LoVo (cell line): ENCODE measurements around the gene MID1.

ENCODE experiments used
- DNase-seq: peaks from one replicate; pipeline ENCODE4 v3.0.0-alpha.2; 2016; ENCODE audit warnings: low spot score

Gene MID1

DNA sequence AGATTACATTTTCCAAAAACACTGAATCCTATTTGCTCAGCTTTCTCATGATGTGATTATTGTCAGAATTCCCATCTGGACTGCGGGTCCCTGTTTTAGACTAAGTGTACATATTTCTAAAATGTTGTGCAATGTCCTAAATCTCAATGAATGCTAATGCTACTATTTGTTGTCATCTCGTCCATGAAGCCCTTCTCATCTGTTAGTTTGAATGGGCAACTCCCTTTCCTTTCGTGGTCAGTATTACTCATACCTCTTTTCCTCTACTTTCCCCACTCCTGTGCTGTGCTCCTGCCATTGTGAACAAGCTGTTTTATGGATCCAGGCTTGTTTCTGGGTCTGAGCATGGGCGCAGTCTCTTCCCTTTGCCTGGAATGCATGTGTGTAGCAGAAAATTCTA is 91.0 kb downstream of the MID1 start:
- DNase-seq = no peak

DNA sequence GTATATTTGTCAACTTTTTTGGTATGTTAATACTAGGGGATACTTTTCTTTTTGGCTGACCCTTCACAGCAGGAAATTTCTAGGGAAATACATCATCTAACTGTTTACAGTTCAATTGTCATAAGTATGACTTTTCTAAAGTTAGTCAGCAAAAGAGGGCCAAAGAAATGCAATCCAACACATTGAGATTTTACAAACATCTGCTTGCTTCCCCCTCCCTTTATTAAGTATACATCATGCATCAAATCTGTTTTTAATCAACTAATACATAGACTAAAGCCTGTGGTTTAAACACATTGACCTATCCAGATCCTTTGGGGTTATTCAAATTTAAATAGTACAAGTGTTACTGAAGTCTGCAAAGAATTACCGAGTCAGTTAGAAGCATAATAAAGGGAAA is 93.9 kb downstream of the MID1 start:
- no peak for DNase-seq

DNA sequence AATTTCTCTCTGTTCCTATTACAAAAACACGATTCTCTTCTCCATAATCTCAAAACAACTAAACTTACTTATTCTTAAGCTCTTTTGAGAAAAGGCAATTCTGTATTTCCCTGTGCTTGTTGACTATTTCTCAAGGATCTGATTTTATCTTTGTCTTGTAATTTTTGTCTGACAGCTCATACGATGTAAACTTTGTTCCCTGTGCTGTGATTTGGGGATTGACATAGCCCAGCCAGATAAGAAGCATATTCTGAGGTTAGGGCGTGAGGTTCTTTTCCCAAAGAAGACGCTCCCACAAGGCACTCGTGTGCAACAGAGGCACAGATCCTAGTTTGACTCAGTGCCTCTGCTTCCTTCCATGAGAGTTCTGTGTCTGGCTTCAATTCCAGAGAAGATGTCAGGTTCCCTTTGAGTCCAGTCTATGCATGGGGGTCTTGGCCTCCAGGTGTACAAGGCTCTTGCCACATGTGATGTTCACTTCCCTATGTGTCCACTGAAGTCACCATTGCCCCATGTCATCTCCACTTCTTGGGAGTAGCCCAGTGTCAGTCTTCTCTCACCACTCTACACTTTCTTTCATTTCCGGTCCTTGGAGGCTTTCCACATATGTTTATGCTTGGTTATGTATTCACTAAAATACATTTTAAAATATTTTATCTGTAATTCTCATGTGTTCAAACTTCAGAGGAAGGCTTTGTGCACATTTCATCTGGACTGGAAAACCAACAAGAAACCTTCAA is 94.8 kb downstream of the MID1 start:
- DNase-seq = no peak

DNA sequence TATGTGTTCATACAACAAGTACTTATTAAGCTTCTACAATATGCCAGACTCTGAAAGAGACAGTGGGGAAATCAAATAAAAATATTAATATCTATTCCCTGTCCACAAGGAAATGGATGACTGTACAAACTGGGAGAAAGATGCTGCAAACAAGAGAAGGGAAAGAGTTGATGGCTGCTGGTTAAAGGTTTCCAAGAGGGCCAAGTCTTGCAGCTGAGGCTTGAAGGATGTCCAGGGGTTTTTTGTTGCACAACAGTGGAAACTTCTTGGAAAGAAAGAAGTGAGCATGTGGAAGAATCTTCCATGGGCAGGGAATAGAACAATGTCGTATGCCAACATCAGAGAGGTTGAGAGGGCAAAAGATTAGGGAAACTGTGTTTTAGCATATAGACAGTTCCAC is 95.8 kb downstream of the MID1 start:
- DNase-seq = no peak

DNA sequence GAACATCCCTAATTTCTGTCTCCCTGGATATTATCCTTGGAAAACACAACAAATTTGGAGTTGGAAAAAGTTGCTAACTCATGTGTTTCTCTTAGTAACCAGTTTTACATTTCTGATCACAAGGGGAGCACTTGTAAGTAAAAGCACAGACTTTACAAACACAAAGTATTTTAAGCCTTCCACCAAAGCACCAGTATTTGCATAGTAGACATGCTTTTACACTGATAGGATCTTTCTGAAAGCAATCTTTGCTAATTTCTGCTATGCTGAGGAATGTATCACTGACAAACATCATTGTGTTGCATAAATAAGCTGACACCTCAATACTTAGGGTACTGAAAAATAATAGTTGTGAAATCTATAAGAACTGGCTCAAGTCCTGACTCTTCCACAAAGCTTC is 100.6 kb downstream of the MID1 start:
- DNase-seq = no peak

DNA sequence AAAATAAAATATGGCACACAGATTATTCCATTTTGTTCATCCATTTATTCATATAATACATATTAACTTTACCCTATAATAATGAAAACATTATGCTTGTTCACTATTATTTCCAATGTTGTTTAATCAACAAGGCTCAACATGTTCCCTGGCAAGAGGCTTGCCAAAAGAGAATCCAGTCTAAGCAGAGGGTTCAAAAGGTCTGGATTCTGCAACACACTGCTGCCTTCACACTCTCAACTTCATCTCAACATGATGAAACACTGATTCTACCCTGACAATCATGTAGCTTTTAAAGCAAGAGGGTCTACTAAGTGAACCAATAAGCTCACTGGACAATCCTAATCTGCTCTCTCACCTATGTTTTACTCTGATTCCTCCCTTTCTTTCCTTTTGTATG is 101.1 kb downstream of the MID1 start:
- no peak for DNase-seq

DNA sequence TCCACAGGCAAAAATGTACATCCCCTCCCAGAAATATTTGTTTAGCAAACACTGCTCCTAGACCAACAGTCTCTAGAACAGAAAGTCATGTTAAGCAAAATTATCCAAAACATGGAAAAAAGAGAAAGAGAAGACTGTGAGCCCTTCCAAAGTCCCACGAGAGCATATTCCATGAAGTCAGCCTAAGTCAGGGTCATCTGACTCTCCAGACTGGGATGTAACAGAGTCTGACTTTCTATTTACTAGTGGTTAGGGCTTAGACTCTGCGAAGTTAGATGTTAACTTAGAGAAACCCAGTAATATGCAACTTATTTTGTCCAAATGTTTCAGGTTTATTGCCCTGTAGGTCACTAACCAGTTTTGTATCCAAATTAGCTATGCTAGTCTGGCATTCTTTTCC is 102.3 kb downstream of the MID1 start:
- DNase-seq = no peak

DNA sequence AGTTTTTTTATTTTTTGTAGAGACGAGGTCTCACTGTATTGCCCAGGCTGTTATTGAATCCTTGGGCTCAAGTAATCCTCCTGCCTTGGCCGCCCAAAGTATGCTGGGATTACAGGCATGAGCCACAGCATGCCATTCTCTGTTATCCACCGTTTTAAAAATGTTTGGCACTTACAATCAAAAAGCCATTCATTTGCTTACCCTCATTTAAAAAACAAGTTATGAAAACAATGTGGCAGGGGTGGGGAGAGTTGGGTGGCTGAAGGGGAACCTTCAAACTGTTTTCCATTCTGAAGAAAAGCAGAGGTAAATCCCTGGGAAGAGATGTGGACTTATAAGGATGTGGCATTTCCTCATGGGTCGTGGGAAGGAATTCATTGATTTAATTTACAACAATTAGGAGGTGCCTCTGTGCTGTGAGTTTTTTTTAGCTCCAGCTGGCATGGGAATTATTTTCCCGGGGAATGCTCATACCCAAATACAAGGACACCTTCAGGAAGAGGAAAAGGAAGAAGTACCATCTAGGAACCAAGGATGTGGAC is 103.5 kb downstream of the MID1 start:
- DNase-seq = no peak

DNA sequence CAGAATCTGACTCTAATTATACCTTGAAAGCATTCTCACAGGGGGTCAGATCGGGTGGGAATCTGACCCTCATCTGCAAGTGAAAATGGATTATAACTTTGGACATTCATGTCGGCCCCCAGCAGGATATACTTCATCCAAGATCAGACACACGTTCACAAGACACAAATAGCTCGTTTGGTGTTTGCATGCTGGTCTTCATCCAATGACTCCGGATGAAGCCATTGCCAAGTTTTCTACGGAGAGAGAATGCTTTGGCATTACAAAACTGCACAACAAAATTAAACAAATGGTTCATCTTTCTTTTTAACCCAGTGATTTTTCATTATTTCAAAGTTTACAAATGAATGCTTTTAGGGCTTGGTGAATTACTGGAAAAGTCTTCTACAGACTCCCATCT is 105.5 kb downstream of the MID1 start:
- DNase-seq = no peak

DNA sequence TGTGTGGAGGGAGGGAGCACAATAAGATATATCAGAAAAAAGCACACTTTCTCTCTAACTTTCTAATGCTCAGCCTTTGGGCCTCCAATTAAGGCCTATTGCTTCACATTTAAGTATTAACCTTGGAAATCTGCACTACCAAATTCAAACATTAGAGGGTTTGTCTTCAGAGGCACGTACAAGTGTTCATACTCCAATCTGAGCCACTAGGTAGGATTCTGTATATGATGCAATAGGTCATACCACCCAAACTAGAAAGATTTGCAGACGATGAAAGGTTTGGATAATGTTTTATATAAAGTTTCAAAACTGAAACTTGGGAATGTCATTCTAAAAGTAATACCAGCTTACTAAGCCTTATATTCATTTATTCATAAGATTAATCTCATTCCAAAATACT is 106.4 kb downstream of the MID1 start:
- no peak for DNase-seq

DNA sequence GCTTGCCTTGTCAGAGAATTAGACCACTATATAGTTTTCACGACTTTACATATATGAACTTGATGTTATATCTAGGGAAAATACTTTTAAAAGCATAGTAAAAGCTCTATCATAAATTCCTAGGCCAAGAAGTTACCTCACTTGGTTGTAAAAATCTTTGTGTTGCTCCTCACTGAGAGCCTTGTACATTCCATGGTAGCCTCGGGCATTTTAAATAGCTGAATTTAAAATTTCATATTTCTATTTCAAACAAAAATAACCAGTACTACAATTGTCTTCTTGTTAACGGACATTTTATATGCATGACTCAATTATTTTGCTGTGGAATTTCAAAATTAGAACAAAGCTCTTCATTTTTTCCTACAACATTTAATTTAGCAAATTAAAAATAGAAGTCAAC is 107.6 kb downstream of the MID1 start:
- DNase-seq = no peak

DNA sequence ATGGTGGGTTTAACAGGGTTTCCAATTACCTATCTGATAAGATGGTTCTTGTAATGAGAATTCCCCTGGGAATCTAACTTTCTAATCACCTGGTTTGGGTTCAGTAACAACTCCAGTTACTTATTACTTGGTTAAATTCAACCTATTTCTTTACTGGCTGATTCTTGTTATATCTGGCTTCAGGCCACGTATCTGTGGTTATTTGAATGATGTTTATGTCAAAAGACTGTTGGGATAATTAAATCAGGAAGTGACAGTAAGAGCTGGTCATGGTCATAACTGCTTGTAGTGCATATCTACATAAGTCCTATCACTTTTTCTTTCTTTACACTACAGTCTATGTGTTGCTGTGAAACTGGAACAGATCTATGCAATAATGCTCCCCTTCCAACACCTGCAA is 108.1 kb downstream of the MID1 start:
- no peak for DNase-seq

DNA sequence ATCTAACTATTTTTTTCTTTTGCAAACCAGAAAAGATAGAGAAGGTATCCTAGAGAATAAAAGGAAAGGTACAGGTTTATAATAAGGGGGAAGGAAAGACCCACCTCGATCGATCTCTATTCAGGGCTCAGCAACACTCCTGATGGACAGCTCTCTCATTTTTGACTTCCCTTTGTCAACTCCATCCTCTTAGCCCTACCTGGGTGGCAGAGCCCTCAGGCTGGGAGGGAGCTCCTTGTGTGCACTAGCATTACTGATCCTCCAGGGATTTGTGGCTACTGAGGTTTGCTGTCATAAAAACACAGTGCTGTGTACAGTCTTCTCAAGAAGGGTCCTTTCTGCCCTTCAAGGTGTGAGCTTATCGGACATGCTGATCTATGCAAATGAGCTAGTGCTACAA is 111.0 kb downstream of the MID1 start:
- DNase-seq = no peak

DNA sequence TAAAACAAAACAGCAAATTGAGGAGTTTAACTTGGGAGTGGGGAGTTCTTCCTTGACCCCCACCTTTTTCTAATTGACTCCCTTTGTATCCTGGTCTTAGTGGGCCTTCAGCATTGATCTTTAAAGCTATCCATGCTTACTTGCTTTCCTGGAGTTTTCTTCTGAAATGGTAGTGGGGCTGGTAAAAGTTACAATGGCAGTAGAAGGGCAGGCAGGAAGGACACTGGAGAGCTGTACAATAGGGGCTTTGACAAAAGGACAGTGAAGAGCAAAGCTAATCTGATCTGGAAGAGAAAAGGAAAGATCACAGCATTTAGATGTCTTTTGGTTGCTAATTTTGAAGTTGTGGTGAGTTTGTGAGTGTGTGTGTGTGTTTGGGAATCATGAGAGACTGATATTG is 111.5 kb downstream of the MID1 start:
- DNase-seq = no peak

DNA sequence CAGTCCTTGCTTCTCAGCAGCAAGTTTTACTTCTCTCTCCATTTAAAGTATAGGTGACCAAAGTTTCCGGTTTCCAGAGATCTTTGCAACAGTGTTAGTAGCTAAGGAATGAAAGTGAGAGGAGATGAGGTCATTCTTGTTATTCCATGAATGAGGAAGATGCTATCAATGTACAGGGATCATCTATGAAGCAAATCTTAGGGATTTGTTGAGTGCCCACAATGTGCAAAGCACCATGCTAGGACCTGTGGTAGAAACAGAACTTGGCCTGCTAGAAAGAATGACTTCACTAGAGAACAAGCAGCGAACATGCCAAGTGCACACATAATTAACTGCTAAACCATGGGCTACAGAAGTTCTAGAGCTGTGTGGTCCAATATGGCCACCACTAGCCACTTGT is 112.5 kb downstream of the MID1 start:
- DNase-seq = no peak

DNA sequence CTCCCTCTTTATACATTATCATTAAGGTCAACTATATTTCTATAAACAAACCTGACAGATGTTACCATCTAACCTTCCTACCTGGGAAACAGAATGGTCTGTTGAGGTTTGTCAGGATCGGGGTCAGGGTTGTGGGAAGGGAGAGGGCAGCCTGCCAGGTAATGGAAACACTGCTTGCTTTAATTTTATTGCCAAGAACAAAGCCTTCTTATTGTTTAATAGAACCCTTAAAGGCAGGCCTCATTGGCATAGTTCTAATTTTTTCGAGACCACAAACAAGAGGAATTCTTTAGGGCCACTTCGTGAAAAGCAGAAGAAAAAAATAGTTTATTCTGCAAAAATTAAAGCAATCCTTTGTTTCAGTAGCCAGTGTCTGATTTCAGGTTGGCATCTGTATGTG is 113.2 kb downstream of the MID1 start:
- peak; percentile 10 for DNase-seq

DNA sequence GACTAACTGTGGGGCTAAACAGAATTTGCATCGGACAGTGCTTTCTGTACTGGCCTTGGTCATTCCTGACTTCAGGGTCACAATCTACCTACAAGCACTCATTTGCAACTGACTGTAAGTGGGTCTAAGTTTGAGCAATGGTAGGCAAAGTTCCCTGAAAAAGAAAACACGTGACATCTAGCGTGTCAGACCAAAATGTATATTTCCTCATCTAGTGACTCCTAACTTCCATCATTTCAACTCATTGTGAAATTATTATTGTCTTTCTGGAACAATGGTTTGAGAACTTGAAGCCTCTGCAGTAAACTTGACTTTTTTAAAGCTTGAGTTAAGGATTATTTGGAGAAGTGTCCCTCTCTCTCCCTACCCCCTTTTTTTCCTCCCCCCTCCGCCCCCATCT is 113.6 kb downstream of the MID1 start:
- DNase-seq = no peak

DNA sequence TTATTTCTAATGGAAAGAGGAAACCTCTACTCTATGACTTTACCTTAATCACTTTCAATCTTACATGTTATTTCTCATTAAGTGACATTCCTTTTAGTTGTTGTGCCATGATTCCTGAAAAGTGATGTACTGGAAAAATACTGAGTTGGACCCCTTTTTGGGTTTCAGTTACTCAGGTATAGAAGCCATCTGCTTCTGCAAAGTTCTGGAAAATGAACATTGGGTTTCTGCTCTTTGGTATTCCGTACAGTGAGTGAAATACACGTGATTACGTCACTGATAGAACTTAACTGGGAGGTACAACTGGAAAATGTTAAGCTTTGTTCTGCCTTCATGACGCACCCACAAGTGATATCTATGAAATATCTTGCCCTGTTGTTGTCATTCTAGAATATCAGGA is 114.7 kb downstream of the MID1 start:
- no peak for DNase-seq

DNA sequence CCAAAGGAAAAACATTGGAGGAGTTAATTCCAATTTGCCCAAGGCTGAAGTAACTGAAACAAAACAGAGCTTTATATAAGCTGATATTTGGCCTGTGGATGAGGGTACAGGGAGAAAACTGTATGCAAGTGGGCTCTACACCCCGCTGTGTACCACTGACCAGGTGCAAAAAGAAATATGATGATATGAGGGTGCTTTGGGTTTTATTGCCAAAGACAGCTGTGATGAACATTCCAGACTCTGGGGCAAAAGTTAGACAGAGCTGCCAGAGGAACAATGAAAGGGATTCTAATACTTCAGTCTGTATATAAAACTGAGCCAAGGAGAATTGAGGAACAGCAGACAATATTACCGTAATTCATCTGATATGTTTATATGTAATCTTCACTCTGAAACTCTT is 117.4 kb downstream of the MID1 start:
- no peak for DNase-seq

DNA sequence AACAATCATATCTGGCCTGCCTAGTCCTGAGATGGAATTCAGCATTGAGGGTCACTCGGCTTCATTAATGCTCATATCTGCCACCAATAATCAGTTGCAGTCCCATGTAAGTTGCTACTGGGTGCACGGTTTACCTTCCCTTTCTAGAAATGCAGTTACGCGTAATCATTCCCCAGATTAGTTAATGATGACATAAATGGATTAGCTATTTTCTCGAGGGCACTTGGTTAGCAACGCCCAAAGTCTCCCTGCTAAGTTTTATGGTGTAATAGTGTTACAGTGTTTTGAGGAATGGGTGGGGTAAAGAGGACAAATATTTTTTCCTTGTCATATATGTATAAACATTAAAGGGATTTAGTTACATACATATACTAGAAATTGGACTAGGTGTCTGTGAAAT is 118.8 kb downstream of the MID1 start:
- no peak for DNase-seq

DNA sequence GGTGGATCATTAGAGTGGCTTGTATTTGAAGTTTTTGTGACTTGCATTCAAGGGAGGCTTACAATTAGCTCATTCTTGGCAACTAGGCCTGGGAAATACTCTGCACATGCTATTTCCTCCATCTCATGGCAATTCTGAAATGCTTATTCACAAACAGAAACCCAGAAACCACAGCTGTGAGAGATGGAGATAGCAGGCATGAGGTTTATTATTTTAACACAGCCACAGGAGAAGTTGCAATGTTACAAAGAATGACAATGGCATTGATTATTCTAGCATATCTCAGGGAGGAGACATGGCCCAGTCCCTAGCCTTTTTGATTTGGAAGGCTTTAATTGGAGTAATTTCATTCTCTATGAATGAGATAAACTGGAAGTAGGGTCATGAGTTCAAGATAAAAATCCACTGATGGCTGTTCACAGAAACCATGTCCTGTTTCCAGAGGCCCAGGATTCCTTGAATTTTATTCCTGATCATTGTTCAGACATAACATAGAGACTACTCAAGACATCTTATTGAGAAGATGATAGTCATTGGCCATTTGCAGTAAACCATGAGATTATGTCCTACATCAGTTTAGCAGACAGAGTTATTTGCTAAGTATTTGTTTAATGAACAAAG is 123.9 kb downstream of the MID1 start:
- DNase-seq = no peak

DNA sequence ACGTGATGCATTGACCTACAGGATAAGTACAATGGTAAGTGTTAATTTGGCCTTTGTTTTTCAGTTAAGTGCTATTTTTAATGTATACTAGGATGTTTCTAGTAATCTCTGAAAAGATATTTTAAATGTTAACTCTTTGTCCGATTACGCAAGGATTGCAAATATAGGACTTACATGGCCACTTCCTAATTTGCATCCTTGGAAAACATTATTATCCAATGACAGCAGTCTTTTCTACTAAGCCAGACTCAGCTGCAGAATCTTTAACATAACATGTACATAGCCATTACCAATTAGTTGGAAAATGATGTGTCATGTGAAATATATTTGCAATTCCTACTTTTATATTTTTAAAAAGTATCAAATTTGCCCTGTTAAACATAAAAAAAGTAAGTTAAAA is 124.7 kb downstream of the MID1 start:
- DNase-seq = no peak

DNA sequence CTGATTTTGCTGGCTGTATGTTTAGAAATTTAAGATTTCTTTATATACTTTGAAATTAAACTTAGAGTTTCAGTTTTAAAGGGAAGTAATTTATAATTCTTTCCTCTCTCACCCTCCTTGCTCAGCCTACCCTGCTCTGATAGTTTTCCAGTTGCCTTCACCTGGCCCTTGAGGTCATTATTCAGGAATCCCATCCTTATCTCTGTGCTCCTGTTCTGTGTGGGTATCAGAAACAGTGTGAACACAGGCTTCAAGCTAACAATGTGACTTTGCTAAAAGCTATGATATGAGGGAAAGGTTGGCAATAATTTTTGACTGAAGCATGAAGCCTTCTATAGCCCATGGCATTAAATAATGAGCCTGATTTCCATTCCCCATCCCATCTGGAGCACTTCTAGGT is 128.1 kb downstream of the MID1 start:
- no peak for DNase-seq

DNA sequence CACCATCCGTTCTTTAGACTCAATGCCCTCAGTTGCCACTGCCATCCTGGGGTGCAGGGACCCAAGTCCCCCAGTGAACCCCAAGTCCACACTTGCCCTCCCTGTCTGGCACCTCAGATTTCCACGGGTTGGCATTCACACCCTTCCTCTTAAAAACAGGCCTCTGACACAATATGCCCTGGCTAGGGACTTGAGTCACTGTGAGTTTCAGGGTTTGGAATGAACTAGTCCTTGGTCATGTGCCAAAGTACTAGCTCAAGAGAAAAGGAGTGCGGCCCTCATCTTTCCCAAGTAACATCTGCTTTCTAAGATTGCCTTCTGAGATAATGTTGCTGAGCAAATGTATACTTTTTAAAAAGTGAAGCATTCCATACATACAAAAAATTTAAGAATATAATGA is 134.0 kb downstream of the MID1 start:
- no peak for DNase-seq
